GM21576 (cell line): ENCODE measurements around the gene EPB41L4B.

ENCODE experiments used
- ATAC-seq: cut with Tn5 transposase; IDR thresholded peaks from one replicate; pipeline ENCODE4 v1.9.1; 2021; ENCODE audit warnings: mild to moderate bottlenecking, moderate library complexity; ENCODE audit not compliant: unreplicated experiment

The EPB41L4B gene

GRCh38 chr9:109212768-109213167 lies 108.1 kb downstream of the EPB41L4B start:
- ATAC-seq, result no peak

GRCh38 chr9:109206670-109207069 lies 114.2 kb downstream of the EPB41L4B start:
- no peak for ATAC-seq

GRCh38 chr9:109205526-109205925 lies 115.3 kb downstream of the EPB41L4B start:
- ATAC-seq, result no peak

- no peak for ATAC-seq
Observed at GRCh38 chr9:109203761-109204360, 117.0 kb downstream of the EPB41L4B start.

GRCh38 chr9:109199676-109200075 lies 121.2 kb downstream of the EPB41L4B start:
- ATAC-seq, result no peak

- ATAC-seq, result no peak
Observed at GRCh38 chr9:109198736-109199382, 122.0 kb downstream of the EPB41L4B start.

- no peak for ATAC-seq
Observed at GRCh38 chr9:109193974-109194556, 126.8 kb downstream of the EPB41L4B start.

GRCh38 chr9:109192732-109193361 lies 128.0 kb downstream of the EPB41L4B start:
- ATAC-seq, result no peak

- no peak for ATAC-seq
Observed at GRCh38 chr9:109191746-109192145, 129.1 kb downstream of the EPB41L4B start.

- ATAC-seq, result no peak
Observed at GRCh38 chr9:109190151-109190550, 130.7 kb downstream of the EPB41L4B start.

- ATAC-seq, result no peak
Observed at GRCh38 chr9:109186857-109187520, 133.9 kb downstream of the EPB41L4B start.

- no peak for ATAC-seq
Observed at GRCh38 chr9:109182940-109183798, 137.7 kb downstream of the EPB41L4B start.

GRCh38 chr9:109182550-109182939 lies 138.3 kb downstream of the EPB41L4B start:
- ATAC-seq, result no peak

GRCh38 chr9:109181284-109181683 lies 139.6 kb downstream of the EPB41L4B start:
- ATAC-seq, result no peak

- no peak for ATAC-seq
Observed at GRCh38 chr9:109179801-109180523, 140.9 kb downstream of the EPB41L4B start.

- ATAC-seq, result no peak
Observed at GRCh38 chr9:109176963-109177362, 143.9 kb downstream of the EPB41L4B start.

GRCh38 chr9:109176386-109176785 lies 144.5 kb downstream of the EPB41L4B start:
- ATAC-seq, result no peak

GRCh38 chr9:109172935-109173334 lies 147.9 kb downstream of the EPB41L4B start:
- ATAC-seq, result no peak

GRCh38 chr9:109171926-109172325 lies 148.9 kb downstream of the EPB41L4B start:
- ATAC-seq, result no peak

- ATAC-seq, result no peak
Observed at GRCh38 chr9:109168170-109168569, 152.7 kb downstream of the EPB41L4B start.
